ENCODE data around the gene C1QTNF6. TPM values are rescaled to one million over a fixed set of nuclear protein-coding genes. Genes with fewer than 3 reads are reported as not detected.
A peak's percentile ranks its signal among the peaks of the same experiment; 100 is the strongest.

Gene C1QTNF6
- total and polyA plus RNA-seq, 3 donors from 2014 or later: 12.6 to 15.0 (median 14.8) TPM

DNA sequence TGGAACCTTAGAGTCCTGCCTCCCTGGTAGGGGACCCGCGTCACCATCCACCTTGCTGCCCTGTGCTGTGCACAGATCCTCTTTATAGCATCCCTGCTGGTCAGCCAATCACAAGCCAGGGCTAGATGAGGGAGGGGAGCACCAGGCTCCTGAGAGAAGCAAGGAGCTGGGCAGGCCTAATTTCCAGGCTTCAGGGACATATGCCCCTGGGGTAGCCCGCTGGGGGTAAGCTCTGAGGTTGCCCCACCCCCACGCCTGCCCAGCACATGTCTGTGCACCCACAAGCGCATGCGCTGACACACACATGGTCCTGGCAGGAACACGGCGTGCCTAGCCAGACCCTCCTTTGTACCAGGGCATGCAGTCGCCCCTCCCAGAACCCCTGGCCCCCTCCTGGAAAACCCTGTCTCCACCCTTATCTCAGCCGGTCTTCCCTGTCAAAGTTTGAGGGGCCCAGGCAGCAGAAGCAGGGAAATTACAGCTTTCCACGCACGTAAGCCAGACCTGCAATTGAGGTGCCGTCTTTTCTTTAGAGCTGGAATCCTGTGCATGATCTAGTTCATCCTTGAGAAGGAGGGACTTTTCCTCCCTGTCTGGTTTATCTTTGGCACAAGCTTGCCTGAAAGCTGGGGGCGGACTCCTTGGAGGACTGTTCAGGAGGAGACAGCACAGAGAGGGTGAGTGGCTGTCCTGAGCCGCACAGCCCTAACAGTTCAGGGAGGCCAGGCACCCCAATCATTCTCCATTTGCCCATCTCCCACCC is 22.2 kb upstream of the C1QTNF6 start:
- intact Hi-C loops (cut with DNase I; ENCODE audit: low total_unique reads): no loop called here
- Histone ChIP-seq H3K9me3 (no peaks in the 10 kb centered on the region), H3K27me3 (no peaks in the 10 kb centered on the region), H3K4me3 (peak overlapping the region in 1 of 2 donors; percentile 45), H3K4me1 (peaks cover 5% of the 10 kb centered on the region), H3K27ac (peak overlapping the region; percentile 59 to 74), H3K36me3 (ENCODE audit: low read depth, missing control alignments) (no peaks in the 10 kb centered on the region)
- DNase-seq: no peak
- WGBS, 2 donors: 51 to 67% methylated on average over 3 to 15 of the region's 15 CpGs
- no peak for TF ChIP-seq POLR2A (IDR thresholded peaks at IDR 0.05)
- TF ChIP-seq, protein P1, sequence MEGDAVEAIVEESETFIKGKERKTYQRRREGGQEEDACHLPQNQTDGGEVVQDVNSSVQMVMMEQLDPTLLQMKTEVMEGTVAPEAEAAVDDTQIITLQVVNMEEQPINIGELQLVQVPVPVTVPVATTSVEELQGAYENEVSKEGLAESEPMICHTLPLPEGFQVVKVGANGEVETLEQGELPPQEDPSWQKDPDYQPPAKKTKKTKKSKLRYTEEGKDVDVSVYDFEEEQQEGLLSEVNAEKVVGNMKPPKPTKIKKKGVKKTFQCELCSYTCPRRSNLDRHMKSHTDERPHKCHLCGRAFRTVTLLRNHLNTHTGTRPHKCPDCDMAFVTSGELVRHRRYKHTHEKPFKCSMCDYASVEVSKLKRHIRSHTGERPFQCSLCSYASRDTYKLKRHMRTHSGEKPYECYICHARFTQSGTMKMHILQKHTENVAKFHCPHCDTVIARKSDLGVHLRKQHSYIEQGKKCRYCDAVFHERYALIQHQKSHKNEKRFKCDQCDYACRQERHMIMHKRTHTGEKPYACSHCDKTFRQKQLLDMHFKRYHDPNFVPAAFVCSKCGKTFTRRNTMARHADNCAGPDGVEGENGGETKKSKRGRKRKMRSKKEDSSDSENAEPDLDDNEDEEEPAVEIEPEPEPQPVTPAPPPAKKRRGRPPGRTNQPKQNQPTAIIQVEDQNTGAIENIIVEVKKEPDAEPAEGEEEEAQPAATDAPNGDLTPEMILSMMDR (IDR thresholded peaks at IDR 0.05): no peak

DNA sequence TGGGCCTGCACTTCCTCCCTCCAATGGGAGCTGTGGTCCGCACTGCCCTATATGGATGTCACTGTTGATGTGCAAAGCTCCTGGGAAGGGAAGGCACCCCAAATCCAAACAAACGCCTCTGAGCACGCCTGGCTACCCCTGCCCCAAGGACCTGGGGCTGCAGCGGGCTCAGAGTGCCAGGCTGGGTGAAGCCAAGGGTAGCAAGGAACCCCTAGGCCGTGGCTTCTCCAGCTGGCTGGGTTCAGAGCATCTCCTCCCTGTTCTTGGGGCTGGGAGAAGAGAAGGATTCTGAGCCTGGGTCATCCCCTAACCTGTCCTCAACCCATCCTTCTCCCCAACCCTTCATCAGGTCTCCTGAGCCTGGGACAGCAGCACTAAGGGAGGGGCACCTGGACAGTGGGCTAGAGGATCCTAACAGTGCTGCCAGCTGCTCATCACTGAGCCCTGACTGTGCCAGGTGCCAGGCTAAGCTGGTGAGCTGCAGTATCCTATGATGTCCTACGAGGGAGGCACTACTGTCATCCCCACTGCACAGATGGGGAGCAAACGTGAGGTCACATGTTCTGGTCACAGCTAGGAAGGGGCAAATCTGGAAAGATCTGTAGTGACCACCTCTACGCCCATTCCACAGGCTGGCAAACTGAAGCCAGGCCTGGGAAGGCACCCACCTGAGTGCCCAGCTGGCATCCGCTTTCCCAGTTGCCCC is 21.2 kb upstream of the C1QTNF6 start:
- no peaks in the 10 kb centered on the region for H3K27me3 ChIP-seq
- no peak overlapping the region for H3K4me3 ChIP-seq
- no peaks in the 10 kb centered on the region for H3K4me1 ChIP-seq
- no peak for DNase-seq
- H3K36me3 ChIP-seq (ENCODE audit: low read depth, missing control alignments): no peaks in the 10 kb centered on the region
- no peaks in the 10 kb centered on the region for H3K9me3 ChIP-seq
- H3K27ac ChIP-seq: no peak overlapping the region
- TF ChIP-seq, protein P1 (IDR thresholded peaks at IDR 0.05): no peak
- no peak for TF ChIP-seq POLR2A (IDR thresholded peaks at IDR 0.05)
- WGBS, 2 donors: 85 to 90% methylated on average over 2 to 9 of the region's 9 CpGs
- intact Hi-C loops (cut with DNase I; ENCODE audit: low total_unique reads): no loop called here

GRCh38 chr22:37208401-37209139 is 20.5 kb upstream of the C1QTNF6 start:
- 82 to 89% methylated on average over 7 of the region's 7 CpGs for WGBS, 2 donors
- Histone ChIP-seq H3K4me3 (no peak overlapping the region), H3K27me3 (no peaks in the 10 kb centered on the region), H3K9me3 (no peaks in the 10 kb centered on the region), H3K4me1 (no peaks in the 10 kb centered on the region), H3K27ac (no peak overlapping the region), H3K36me3 (ENCODE audit: low read depth, missing control alignments) (no peaks in the 10 kb centered on the region)
- no peak for DNase-seq
- no peak for TF ChIP-seq POLR2A (IDR thresholded peaks at IDR 0.05)
- TF ChIP-seq, protein P1 (IDR thresholded peaks at IDR 0.05): no peak
- intact Hi-C loops (cut with DNase I; ENCODE audit: low total_unique reads): no loop called here

DNA sequence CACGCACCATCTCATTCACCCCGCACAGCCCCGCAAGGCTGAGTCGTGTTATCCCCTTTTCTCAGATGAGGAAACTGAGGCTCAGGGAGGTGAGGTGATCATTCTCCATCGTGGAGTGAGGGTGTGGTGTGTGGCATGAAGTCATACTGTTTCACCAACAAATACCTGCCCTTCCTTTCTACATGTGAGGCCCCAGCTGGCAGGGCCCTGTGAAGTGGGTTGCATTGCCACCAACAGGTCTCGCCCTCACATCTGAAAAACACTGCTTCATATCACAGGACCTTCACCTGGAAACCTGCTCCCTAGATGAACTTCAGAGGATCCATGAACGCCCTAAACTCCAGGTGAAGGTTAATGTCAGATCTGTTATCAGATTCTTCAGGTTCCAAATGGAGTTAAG is 19.9 kb upstream of the C1QTNF6 start:
- DNase-seq: no peak
- H3K9me3 ChIP-seq: no peaks in the 10 kb centered on the region
- WGBS, 2 donors: 85 to 88% methylated on average over 7 of the region's 7 CpGs

More for the DNA sequence above, 19.9 kb upstream of the C1QTNF6 start:
- no peaks in the 10 kb centered on the region for H3K36me3 ChIP-seq (ENCODE audit: low read depth, missing control alignments)
- no peaks in the 10 kb centered on the region for H3K4me1 ChIP-seq
- H3K4me3 ChIP-seq: no peak overlapping the region
- no peaks in the 10 kb centered on the region for H3K27me3 ChIP-seq
- intact Hi-C loops (cut with DNase I; ENCODE audit: low total_unique reads): no loop called here
- no peak overlapping the region for H3K27ac ChIP-seq
- TF ChIP-seq POLR2A (IDR thresholded peaks at IDR 0.05): no peak
- TF ChIP-seq, protein P1 (IDR thresholded peaks at IDR 0.05): no peak

Measured in testis (tissue), 3 donors.